ENCODE measurements around the gene TOMM20L. TPM values are rescaled to one million over a fixed set of nuclear protein-coding genes. Genes with fewer than 3 reads are reported as not detected.
A peak's percentile ranks its signal among the peaks of the same experiment; 100 is the strongest.

Gene TOMM20L
- total and polyA plus RNA-seq, 9 of the 15 experiments (the other 6 are each of a cell fraction or from before 2014, with no cell fraction given), result not detected

GRCh38 chr14:58427281-58428117 is 31.8 kb downstream of the TOMM20L start, which contains the start of the genes KIAA0586 and TIMM9 (continued):
- TF ChIP-seq FOXP4 (CRISPR knock-in tag; IDR thresholded peaks at IDR 0.05; ENCODE audit: borderline replicate concordance), result no peak
- no peak for TF ChIP-seq ZNF384 (IDR thresholded peaks at IDR 0.05; ENCODE audit: low read depth, low read length)
- peak; percentile 66 for TF ChIP-seq PHF20 (IDR thresholded peaks at IDR 0.05; ENCODE audit: partially characterized antibody)
- no peak for TF ChIP-seq ZNF76 (CRISPR knock-in tag; IDR thresholded peaks at IDR 0.05; ENCODE audit: borderline replicate concordance)
- TF ChIP-seq ESRRB (CRISPR knock-in tag; IDR thresholded peaks at IDR 0.05; ENCODE audit: borderline replicate concordance), result no peak
- no peak for TF ChIP-seq ZNF239 (CRISPR knock-in tag; IDR thresholded peaks at IDR 0.05)
- peak; percentile 80 to 90 for TF ChIP-seq MNT (conservative IDR thresholded peaks at IDR 0.05)
- peak; percentile 83 for TF ChIP-seq C11orf30 (IDR thresholded peaks at IDR 0.05; ENCODE audit: low read depth)
- peak; percentile 73 for TF ChIP-seq NEUROD1 (IDR thresholded peaks at IDR 0.05; ENCODE audit: borderline replicate concordance, low read depth, low read length, partially characterized antibody)
- TF ChIP-seq ETV1 (tag; conservative IDR thresholded peaks at IDR 0.05; ENCODE audit: low read depth), result peak; percentile 72
- peak in 1 of 2 experiments; percentile 94; a peak in 2 of 4 replicates for TF ChIP-seq NONO (IDR thresholded peaks at IDR 0.05; ENCODE audit: low read depth in 2 of 2, low read length in 1 of 2)
- TF ChIP-seq E2F8 (IDR thresholded peaks at IDR 0.05; ENCODE audit: low read depth, partially characterized antibody), result peak; percentile 61
- no peak for TF ChIP-seq TCF15 (CRISPR knock-in tag; IDR thresholded peaks at IDR 0.05)
- TF ChIP-seq KDM5B (IDR thresholded peaks at IDR 0.05; ENCODE audit: insufficient replicate concordance, low read depth, low read length), result peak; percentile 43
- TF ChIP-seq ZNF696 (CRISPR knock-in tag; conservative IDR thresholded peaks at IDR 0.05), result no peak
- TF ChIP-seq ZBTB34 (CRISPR knock-in tag; IDR thresholded peaks at IDR 0.05), result 0 out of 2 replicates have a peak, but pooled peaks have one; percentile 6
